NB4 (cell line): ENCODE data around the gene CD8B.

Experiments used
- POLR2A ChIP-seq: IDR thresholded peaks from 2 replicates; pipeline ENCODE4 v1.6.1; 2011; ENCODE audit warnings: mild to moderate bottlenecking; ENCODE audit not compliant: insufficient read length; ENCODE audit errors: extremely low read depth
- TF ChIP-seq, protein P1 (sequence below): IDR thresholded peaks from one replicate; pipeline ENCODE4 v1.5.1; 2012; ENCODE audit warnings: low read depth, low read length

DNA sequence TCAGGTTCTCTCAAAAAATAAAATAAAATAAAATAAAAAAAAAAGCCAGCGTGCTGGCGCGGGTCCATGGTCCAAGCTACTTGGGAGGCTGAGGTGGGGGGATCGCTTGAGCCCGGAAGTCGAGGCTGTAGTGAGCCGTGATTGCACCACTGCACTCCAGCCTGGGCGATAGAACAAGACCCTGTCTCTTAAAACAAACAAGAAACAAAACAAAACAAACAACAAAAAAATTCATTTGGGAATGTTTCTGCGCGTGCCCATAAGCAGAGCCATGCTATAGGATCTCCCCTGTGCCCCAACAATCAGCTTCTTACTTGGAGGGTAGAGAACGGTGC lies 54.6 kb downstream of the CD8B start:
- TF ChIP-seq POLR2A, result no peak
- TF ChIP-seq, protein P1, sequence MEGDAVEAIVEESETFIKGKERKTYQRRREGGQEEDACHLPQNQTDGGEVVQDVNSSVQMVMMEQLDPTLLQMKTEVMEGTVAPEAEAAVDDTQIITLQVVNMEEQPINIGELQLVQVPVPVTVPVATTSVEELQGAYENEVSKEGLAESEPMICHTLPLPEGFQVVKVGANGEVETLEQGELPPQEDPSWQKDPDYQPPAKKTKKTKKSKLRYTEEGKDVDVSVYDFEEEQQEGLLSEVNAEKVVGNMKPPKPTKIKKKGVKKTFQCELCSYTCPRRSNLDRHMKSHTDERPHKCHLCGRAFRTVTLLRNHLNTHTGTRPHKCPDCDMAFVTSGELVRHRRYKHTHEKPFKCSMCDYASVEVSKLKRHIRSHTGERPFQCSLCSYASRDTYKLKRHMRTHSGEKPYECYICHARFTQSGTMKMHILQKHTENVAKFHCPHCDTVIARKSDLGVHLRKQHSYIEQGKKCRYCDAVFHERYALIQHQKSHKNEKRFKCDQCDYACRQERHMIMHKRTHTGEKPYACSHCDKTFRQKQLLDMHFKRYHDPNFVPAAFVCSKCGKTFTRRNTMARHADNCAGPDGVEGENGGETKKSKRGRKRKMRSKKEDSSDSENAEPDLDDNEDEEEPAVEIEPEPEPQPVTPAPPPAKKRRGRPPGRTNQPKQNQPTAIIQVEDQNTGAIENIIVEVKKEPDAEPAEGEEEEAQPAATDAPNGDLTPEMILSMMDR, result no peak
